NCI-H1436 treated with DMSO at 0.1 percent for 48 hours (cell line): Measurements from ENCODE around the gene CRIP1.

ENCODE experiments used
- DNase-seq: peaks from one replicate; lab custom pipeline; 2025; lab: John Stamatoyannopoulos, UW

CRIP1 gene

GRCh38 chr14:105533811-105534498, 47.3 kb downstream of the CRIP1 start:
- no peak for DNase-seq

GRCh38 chr14:105534586-105534985, 47.9 kb downstream of the CRIP1 start:
- no peak for DNase-seq

GRCh38 chr14:105536051-105536450, 49.4 kb downstream of the CRIP1 start:
- DNase-seq = no peak

- no peak for DNase-seq
Measured at GRCh38 chr14:105536691-105537579, 50.2 kb downstream of the CRIP1 start.

- DNase-seq = no peak
Measured at GRCh38 chr14:105537580-105538474, 51.1 kb downstream of the CRIP1 start.
